ES-I3 (cell line): ENCODE results near the gene ST8SIA1.
A peak's percentile ranks its signal among the peaks of the same experiment; 100 is the strongest.
"Not testable (repeated sequence)": the region's sequence is repeated elsewhere in the genome, so short reads cannot be mapped to it uniquely, and the experiment has no call there.

Source experiments
- H3K36me3 ChIP-seq: 2 replicates; pipeline ENCODE4 v1.6.1; 2013; ENCODE audit warnings: mild to moderate bottlenecking, low read length, control low read depth, moderate library complexity; ENCODE audit not compliant: insufficient read depth
- H3K4me1 ChIP-seq: 2 replicates; pipeline ENCODE4 v1.6.1; 2013; ENCODE audit warnings: mild to moderate bottlenecking, control low read depth, low read length; ENCODE audit not compliant: insufficient read depth
- H3K9ac ChIP-seq: 2 replicates; pipeline ENCODE4 v1.6.1; 2013; ENCODE audit warnings: low read depth, mild to moderate bottlenecking, low read length, moderate library complexity
- H3K9me3 ChIP-seq: 2 replicates; pipeline ENCODE4 v1.6.1; 2013; ENCODE audit warnings: mild to moderate bottlenecking, low read length, moderate library complexity; ENCODE audit not compliant: control insufficient read depth, insufficient read depth

Gene ST8SIA1, protein sequence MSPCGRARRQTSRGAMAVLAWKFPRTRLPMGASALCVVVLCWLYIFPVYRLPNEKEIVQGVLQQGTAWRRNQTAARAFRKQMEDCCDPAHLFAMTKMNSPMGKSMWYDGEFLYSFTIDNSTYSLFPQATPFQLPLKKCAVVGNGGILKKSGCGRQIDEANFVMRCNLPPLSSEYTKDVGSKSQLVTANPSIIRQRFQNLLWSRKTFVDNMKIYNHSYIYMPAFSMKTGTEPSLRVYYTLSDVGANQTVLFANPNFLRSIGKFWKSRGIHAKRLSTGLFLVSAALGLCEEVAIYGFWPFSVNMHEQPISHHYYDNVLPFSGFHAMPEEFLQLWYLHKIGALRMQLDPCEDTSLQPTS

DNA sequence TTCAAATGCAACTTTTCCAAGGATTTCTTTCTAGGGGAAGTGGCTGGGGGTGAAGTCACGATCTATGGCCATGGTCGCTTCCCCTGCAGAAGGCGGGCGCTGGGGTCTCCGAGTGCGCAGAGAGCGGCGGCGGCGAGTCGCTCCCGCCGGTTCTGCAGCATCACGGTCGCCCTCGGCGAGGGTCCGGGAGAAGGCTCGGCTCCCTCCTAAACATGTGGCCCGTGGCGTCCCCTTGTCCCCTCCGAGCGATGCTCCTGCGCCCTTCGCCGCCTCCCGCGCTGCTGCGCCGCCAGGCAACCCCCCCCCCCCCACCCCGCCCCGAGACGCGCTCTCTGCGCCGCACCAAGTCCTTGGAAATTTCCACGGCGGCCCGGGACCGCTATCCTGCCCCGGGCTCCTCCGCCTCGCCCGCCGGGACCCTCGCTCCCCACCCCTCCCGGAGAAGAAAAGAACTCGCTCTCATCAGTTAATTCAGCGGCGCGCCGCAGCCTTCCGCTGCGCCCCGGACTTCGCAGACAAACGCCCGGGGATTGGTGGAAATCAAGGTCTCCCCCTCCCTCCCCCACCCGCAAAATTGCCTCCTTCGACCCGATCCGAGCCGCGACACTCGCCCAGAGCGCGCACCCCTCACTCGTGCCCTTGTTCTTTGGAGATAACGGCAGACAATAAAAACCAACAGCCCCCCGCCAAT, at the start of gene ST8SIA1:
Gene ST8SIA1, minus strand, starts transcription at position 298 of the 691 bp plus-strand sequence. CDS start 475 bp downstream, outside the sequence.
- no peaks in the 10 kb centered on the region for H3K9me3 ChIP-seq
- no peaks in the 10 kb centered on the region for H3K4me1 ChIP-seq
- no peaks in the 10 kb centered on the region for H3K36me3 ChIP-seq
- H3K9ac ChIP-seq = peak within 1 kb of the TSS; percentile 64

DNA sequence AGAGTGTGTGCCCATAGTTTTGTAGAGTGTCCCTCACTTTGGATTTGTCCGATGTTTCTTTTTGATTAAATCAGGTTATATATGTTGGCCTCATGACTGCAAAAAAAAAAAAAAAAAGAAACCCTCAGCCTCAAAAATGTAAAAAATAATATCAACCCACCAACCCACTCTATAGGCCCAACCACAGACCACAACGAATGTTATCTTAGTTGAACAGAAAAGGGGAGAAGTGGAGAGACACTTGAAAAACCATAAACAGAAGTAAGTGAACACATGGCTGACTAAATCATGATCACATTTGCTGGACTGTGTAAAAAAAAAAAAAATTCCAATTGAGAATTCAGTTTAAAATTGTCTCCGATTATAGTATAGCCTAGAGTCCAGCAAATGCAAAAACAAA, 45.5 kb upstream of the ST8SIA1 start:
- no peaks in the 10 kb centered on the region for H3K36me3 ChIP-seq
- no peaks in the 10 kb centered on the region for H3K9me3 ChIP-seq
- no peak overlapping the region for H3K9ac ChIP-seq
- H3K4me1 ChIP-seq = no peaks in the 10 kb centered on the region

DNA sequence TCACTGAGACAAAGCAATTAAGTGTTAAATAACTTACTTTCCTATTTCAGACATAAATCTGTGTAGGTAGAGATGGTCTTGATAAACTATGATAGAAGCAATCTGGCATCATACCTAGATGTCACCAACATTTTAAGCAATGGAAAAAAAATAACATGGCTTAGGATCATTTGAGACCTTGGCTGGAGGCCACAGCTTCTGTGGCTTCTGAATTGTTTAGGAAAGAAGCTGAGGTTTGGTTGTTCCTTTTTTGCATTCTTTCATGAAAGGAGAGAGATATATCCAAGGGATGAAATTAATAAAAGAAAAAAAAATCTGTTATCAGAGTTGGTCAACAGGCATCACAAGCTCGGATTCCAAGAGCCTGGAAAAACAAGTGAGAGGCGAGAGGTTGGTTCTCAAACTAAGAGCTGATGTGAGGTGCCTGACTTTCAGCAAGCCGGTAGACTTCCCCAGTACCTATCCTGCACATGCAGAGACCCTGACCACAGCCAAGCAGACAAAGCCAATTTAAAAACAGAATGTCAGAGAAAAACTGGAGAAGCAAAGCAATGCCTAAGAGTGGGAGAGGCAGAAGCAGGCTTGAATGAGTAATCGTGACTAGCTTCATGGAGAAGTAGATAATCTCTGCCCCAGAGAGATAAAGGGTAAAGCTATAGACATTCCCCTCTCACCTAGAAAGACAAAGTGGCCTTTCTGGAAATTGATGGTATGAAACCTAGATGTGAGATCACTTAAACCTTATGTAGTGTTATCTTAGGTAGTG, 43.4 kb upstream of the ST8SIA1 start:
- no peak overlapping the region for H3K9ac ChIP-seq
- H3K4me1 ChIP-seq = no peaks in the 10 kb centered on the region
- no peaks in the 10 kb centered on the region for H3K36me3 ChIP-seq
- no peaks in the 10 kb centered on the region for H3K9me3 ChIP-seq

DNA sequence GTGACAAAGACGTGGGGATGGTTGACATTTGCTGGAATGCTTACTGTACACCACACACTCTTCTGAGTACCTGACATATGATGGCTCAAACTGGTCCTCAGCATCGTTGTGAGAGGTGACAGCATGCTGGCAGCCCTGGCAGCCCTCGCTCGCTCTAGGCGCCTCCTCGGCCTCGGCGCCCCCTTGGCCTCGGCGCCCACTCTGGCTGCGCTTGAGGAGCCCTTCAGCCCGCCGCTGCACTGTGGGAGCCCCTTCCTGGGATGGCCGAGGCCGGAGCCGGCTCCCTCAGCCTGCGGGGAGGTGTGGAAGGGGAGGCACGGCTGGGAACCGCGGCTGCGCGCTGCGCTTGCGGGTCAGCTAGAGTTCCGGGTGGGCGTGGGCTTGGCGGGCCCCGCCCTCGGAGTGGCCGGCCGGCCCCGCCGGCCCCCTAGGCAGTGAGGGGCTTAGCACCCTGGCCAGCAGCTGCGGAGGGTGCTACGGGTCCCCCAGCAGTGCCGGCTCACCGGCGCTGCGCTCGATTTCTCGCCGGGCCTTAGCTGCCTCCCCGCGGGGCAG, 42.2 kb upstream of the ST8SIA1 start:
- H3K9ac ChIP-seq, H3K9me3 ChIP-seq, H3K36me3 ChIP-seq, H3K4me1 ChIP-seq: not testable (repeated sequence)

DNA sequence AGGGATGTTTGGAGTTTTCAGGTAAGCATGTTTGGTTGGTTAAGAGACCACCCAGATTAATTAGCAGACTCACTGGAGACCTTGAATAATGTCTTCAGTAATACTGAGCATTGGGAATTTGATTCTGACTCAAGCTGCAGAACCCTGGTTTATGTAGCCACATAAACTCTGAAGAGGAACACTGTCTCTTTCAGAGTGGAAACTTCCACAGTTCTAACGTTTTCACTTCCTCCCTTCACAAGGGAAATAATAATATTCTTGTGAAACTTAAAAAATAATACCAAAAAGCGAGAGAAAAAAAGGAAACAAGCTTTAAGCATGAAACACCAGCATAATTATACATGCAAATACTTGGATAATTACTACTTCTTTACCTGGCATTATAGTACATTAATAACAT, 40.0 kb upstream of the ST8SIA1 start:
- H3K36me3 ChIP-seq = no peaks in the 10 kb centered on the region
- no peaks in the 10 kb centered on the region for H3K9me3 ChIP-seq
- H3K4me1 ChIP-seq = no peaks in the 10 kb centered on the region
- H3K9ac ChIP-seq = no peak overlapping the region

DNA sequence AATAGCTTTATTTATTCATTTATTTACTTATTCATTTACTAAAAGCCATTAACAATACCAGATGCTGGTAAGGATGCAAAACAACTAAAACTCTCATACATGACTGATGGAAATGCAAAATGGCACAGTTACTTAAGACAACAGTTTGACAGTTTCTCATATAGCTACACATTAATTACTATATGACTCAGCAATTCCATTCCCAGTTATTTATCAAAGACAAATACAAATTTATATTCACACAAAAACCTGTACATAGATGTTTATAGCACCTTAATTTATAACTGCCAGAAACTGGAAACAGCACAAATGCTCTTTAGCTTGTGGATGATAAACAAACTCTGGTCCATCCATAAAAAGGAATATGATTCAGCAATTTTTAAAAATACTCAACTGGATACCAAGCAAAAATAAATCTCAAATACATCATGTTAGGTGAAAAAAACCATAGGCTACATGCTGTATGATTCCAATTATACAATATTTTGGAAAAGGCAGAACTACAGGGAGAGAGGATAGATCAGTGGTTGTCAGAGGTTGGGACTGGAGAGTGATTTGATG, 37.9 kb upstream of the ST8SIA1 start:
- no peak overlapping the region for H3K9ac ChIP-seq
- no peaks in the 10 kb centered on the region for H3K36me3 ChIP-seq
- H3K9me3 ChIP-seq = no peaks in the 10 kb centered on the region
- no peaks in the 10 kb centered on the region for H3K4me1 ChIP-seq

DNA sequence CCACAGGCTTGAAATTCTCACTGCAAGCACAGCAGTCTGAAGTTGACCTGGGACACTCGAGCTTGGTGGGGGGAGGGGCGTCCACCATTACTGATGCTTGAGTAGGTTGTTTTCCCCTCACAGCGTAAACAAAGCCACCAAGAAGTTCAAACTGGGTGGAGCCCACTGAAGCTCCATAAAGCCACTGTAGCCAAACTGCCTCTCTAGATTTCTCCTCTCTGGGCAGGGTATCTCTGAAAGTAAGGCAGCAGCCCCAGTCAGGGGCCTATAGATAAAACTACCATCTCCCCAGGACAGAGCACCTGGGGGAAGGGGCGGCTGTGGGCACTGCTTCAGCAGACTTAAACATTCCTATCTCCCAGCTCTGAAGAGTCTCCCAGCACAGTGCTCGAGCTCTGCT, 31.7 kb upstream of the ST8SIA1 start:
- no peak overlapping the region for H3K9ac ChIP-seq
- no peaks in the 10 kb centered on the region for H3K9me3 ChIP-seq
- no peaks in the 10 kb centered on the region for H3K36me3 ChIP-seq
- H3K4me1 ChIP-seq = no peaks in the 10 kb centered on the region

DNA sequence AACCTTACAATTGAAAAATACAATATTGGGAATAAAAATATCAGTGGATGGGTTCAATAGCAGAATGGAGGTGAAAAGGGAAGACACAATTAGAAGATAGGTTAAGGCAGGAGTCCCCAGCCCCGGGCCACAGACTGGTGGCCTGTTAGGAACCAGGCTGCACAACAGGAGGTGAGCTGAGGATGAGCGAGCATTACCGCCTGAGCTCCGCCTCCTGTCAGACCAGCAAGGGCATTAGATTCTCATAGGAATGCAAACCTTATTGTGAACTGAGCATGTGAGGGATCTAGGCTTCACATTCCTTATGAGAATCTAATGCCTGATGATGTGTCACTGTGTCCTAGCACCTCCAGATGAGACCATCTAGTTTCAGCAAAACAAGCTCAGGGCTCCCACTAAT, 27.3 kb upstream of the ST8SIA1 start:
- Histone ChIP-seq H3K9me3 (no peaks in the 10 kb centered on the region), H3K4me1 (no peaks in the 10 kb centered on the region), H3K36me3 (no peaks in the 10 kb centered on the region), H3K9ac (no peak overlapping the region)

DNA sequence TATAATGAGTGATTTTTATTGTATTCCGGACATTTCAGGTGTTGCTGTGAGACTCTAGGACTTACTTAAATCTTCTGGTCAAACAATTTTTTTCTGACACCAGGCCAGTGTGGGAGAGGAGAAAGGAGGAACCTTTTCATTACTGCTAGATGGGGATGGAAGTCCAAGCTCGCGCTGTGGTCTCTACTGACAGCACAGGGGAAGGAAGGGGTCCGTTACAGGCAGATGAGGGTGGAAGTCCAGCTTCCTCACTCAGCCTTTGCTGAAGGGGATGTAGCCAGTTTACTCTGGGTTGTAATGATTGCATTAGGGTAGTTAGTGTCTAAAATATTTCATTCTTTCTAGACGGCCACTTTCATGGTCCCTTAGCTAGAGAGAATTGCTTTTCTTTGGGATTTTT, 26.3 kb upstream of the ST8SIA1 start:
- Histone ChIP-seq H3K36me3 (no peaks in the 10 kb centered on the region), H3K9ac (no peak overlapping the region), H3K4me1 (no peaks in the 10 kb centered on the region), H3K9me3 (no peaks in the 10 kb centered on the region)

DNA sequence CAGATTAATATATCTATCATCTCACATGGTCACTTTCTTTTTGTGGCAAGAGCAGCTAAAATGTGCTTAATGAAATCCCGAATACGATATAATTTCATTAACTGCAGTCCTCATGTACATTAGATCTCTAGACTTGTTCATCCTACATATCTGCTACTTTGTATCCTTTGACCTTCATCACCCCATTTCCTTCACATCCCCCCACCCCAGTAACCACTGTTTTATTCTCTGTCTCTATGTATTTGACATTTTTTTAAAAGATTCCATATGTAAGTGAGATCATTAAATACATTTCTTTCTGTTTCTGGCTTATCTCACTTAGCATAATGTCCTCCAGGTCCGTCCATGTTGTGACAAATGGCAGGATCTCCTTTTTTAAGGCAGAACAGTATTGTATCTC, 23.0 kb upstream of the ST8SIA1 start:
- Histone ChIP-seq H3K9ac (no peak overlapping the region), H3K9me3 (no peaks in the 10 kb centered on the region), H3K36me3 (no peaks in the 10 kb centered on the region), H3K4me1 (no peaks in the 10 kb centered on the region)

DNA sequence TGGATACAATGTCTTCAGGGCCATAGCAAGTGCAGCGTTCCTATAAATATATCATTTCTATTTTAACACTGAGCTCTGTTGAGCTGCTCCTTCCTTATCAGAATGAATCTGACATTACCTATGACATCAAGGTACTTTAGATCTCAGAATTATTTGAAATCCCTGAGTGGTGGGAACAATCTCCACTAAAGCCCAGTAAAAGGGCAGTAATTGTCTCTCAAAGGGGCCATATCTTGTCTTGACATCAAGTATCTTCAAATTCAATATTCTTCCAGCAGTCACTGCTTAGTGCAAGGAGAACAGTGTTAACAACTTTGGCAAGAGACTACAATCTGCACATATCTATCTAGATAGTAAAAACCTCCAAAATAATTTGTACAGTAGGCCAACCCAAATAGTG, 21.7 kb upstream of the ST8SIA1 start:
- Histone ChIP-seq H3K36me3 (no peaks in the 10 kb centered on the region), H3K9ac (no peak overlapping the region), H3K4me1 (no peaks in the 10 kb centered on the region), H3K9me3 (no peaks in the 10 kb centered on the region)

DNA sequence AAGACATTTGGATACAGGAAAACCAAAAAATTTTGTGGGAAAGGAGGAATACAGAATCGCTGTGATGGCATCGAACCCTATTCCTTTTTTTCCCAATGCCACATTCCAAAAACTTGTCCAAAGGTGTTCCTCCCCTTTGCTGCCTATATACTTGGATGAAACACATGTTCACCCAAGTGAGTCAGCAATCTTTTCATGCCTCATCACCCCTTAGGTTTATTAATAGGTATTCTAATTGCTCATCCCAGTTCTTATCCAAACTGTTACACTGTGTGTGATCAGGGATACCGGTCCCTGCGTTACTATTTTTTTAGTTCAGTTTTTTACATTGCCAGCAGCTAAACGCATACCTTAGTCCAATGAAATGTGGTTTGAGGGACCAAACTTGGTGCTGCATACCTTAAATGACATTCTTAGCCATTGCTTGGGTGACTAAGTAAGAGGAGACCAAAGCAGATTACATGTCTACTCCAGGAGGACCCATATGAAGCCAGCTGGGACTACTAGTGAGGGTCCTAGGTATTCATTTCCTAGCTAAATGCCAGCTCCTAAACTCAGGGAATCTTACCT, 20.6 kb upstream of the ST8SIA1 start:
- H3K36me3 ChIP-seq = no peaks in the 10 kb centered on the region
- no peak overlapping the region for H3K9ac ChIP-seq
- H3K4me1 ChIP-seq = no peaks in the 10 kb centered on the region
- H3K9me3 ChIP-seq = no peaks in the 10 kb centered on the region

DNA sequence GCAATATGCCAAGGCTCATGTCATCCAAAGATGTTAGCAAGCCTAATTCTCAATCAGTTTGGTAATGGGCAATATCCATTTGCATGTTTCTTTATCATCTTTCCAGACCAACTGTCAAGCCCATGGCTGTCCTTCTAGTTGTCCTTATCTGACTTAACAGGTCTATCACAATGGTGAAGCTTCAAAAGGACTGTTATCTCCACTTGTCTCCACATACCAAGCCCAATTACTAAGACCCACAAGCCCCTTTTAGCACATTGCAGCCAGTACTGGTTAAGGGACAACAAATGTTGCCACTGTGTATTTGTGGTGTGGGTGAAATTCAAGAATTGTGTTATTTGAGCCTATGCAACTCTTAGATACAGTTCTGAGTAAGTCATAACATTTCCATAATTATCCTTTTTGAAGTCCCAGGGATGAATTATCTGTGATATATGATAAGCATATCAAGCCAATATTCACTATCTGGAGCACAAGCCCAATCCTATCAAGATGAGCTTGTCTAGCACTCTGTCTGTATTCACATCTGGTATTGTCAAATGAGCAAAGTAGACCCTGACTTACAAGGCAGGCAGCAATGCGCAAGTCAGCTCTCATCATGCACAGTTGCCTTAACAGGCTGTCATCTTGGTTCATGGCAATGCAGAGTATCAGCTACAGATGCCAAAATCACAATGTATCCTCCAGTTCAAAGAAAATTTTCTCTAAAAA, 19.3 kb upstream of the ST8SIA1 start:
- Histone ChIP-seq H3K9ac (no peak overlapping the region), H3K9me3 (no peaks in the 10 kb centered on the region), H3K36me3 (no peaks in the 10 kb centered on the region), H3K4me1 (no peaks in the 10 kb centered on the region)
